Hematopoietic multipotent progenitor cell treated with erythropoietin and hydrocortisone succinate and interleukin-3 and kit ligand, for 17 days (in vitro differentiated cells): Measurements from ENCODE around the gene PHLDB1.

Experiments used
- DNase-seq: peaks from one replicate; pipeline ENCODE4 v3.0.0-alpha.2; 2015; ENCODE audit warnings: low spot score

The PHLDB1 gene

DNA sequence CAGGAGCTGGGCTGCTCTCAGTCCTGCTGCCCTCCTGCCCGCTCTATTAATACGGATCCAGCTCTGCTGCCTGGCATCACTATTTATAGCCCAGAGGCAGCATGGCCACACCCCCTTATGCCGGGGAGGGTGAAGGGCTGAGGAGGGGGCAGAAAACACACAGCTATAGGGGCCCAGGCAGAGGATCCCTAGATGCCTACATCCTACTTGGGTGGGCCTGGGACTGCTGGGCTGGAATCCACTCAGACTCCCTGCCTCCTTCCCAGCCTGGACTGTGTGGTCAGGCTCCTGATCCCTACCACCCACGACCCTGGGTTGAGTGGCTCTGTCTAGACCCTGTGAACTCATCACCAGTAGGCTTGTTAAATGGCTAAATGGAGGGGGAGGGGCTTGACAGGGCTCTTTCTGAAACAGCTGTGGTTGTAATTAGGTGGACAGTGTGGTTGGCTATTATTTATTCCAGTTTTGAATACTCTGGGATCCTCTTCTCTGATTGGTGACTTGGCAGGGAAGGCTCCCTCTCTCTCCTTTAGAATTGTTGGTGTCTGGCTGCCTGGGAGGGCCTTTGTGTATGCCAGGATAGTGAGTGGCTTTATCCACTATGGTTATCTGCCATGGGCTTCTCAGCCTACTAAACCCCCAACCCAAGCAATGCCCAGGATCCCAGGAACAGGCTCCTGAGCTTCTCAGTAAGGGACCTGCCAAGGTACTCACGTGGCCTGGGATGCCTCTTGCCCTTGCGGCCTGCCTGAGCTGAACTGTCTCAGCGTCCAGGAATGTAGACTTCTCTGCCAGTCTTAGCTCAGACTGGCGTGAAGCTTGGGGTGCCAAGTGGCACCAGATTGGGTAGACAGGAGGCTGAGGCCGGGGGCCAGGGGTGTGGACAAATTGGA, 15.2 kb downstream of the PHLDB1 start:
- no peak for DNase-seq

DNA sequence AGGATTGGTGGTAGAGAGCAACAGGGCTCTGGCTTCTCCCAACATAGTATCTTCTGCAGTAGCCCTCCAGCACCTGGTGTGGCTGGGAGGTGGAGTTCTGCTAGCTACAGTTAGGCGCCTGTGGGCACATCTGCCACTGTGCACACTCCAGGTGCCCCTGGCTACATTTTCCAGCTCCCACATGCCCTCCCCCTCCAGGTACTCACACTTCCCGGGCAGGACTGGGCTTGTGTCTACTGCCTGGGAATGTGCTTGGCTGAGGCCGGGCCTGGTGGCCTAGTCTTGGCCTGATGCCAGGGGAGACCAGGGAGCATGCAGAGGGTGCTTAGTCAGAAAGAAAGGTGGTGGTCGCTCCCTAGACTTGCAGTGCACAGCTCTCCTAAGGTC, 15.8 kb downstream of the PHLDB1 start:
- DNase-seq = no peak

DNA sequence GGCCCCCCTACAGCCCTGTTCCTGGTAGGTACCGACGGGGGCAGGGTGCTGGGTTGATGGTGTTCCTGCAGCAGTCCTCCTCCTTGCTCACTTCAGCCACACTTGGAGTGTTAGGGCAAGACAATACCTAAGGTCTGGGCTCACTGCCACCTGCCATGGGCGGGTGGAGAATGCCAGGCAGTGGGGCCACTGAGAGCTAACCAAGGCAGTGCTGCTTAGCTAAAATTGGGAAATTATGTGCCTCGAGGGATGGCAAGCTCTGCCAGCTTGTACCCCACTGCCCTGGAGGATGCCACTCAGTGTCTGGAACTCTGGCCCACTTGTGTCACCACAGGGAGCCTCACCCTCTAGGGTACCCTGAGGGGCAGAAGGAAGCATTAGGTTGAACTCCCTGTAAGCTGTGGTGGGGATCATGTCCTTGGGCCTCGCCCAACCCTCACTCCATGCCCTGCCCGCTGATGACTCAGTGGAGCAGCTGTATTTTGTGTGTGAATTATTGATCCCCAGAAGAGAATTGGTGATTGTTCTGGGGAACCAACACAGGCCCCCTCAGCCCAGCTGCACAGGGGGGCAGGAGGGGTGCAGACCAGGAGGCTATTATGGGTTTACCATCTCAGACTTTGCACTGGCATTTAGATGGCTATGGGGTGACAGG, 17.7 kb downstream of the PHLDB1 start:
- no peak for DNase-seq

DNA sequence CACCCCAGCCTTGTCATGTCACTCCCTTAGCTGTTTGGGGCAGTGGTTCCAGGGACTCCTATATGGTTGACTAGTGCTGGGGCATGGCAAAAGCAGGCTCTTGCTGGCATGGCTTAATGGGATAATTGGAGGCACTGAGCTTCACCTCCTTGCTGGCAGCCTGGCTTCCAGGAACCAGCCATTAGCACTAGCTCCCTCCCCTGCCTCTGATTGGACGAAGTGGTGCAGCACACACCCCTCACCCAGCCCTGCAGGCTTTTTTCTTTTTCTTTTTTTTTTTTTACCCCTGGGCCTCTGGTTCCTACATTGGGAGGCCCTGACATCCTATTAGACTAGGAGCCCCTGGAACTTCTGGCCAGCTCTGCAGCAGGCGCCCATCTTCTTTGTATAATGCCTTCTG, 18.6 kb downstream of the PHLDB1 start:
- no peak for DNase-seq

DNA sequence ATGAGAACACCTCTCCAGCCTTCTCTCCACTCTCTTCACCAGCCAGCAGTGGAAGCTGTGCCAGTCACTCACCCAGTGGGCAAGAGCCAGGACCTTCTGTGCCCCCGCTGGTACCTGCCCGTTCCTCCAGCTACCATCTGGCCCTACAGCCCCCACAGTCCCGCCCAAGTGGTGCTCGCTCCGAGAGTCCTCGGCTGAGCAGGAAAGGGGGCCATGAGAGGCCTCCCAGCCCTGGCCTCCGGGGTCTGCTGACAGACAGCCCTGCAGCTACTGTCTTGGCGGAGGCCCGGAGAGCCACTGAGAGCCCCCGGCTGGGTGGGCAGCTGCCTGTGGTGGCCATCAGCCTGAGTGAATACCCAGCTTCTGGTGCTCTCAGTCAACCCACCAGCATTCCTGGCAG, 20.2 kb downstream of the PHLDB1 start:
- no peak for DNase-seq

DNA sequence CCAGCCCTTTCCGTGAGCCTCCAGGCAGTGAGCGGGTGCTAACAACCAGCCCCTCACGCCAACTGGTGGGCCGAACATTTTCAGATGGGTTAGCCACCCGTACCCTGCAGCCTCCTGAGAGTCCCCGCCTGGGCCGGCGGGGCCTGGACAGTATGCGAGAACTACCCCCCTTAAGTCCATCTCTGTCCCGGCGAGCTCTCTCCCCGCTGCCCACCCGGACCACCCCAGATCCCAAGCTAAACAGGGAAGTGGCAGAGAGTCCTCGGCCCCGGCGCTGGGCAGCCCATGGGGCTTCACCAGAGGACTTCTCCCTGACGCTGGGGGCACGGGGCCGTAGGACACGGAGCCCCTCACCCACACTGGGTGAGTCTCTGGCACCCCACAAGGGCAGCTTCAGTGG, 20.6 kb downstream of the PHLDB1 start:
- DNase-seq = no peak

DNA sequence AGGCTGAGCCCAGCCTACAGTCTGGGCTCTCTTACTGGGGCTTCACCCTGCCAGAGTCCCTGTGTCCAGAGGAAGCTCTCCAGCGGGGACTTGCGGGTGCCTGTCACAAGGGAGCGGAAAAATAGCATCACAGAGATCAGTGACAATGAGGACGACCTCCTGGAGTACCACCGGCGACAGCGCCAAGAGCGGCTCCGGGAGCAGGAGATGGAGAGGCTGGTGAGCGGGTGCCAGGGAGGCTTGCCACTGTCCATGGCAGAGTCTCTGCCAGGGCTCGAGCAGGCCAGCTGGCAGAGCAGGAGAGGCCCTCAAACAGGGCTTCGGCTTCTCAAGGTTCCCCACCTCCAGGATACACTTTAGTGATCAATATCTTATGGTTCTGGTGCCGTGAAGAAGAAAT, 21.0 kb downstream of the PHLDB1 start:
- DNase-seq = no peak

DNA sequence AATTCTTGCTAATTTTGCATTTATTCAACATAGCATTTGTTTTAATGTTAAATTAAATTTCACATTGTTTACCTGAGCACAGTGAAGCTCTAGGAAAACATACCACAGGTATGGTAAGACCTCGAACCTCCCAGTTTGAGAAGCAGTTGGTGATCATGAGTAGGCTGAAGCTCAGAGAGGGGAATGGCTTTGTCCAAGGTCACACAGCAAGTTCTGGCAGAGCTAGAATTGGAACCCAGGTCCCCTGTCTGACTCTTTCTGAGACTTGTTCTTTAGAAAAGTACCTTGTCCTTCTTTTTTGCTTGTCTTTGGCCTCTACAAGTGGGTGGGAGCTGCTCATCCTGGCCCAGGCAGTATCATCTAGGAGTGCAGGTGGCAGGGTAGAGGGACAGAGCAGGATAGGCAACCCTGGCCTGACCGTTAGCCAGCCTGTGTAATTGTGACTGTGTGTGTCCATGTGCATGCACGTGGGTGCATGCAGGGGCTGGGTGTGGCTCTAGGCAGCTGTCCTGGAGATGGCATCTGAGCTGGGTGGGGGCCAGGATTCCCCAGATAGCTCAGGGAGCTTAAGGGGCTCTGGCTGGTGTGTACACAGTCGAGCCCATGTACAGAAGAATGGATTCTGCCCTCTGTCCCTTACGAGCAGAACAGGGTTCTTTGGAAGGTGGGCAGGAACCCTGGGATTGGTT, 21.6 kb downstream of the PHLDB1 start:
- no peak for DNase-seq

DNA sequence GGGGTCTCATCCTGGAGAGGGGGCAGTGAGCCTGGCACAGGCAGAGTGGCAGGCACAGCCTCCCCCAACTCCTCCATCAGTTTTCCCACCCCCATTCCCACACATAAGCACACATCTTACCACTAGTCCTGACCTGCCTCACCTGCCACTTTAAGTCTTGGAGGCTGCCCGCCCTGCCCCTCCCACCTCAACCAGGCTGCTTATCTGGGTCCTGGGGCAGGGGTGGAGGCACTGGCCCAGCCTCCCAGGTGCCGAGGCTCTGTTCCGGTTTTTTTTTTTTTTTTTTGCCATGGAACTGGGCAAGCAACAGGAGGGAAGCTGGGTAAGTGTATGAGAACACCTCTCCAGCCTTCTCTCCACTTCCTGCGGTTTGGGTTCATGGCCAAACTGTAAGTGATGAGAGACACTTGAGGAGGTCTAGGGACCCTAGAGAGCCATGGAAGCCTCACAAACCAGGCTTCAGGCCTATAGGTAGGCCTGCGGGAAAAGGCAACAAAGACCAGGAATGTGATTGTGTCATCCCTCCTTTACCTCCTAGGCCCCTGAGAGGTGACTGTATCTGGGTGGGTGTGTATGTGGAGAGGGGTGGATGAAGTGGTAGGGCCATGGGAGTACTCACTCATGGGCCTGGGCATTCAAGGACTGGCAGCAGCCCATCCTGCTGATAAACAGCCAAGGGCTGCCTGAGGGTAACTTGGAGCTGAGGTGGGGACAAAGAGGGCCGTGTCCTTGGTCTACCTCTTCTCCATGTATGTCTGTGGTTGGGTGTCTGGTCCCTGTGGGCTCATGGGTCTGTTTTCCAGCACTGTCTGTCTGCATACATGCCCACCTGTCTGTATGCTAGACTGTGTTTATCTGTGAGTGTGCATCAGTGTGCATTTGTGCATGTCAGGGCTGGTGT, 22.6 kb downstream of the PHLDB1 start:
- no peak for DNase-seq

DNA sequence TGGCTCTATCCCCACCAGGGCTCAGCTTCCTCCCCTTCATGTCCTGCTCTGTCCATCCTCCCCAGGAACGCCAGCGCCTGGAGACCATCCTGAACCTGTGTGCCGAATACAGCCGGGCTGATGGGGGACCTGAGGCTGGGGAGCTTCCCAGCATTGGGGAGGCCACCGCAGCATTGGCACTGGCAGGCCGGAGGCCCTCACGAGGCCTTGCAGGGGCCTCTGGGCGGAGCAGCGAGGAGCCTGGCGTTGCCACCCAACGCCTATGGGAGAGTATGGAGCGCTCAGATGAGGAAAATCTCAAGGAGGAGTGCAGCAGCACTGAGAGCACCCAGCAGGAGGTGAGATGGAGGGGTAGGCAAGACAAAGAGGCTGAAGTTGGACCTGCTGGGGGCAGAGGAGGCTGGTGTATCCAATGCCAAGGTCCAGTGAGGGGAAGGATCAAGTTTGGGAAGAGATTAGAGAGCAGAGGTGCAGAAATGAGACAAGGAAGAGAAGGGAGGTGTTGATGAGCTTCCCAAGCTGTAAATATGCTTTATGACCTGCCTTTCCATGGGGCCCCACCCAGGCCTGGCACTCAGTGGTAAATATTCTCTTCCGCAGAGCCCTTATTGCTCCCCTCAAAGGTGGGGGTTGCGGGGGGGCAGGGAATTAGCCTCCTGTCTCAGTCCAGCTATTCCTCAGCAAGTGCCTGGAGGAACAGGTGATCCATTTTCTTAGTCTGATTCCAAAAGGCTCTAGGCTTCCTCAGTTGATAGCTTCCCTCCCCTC, 23.9 kb downstream of the PHLDB1 start:
- DNase-seq = no peak

DNA sequence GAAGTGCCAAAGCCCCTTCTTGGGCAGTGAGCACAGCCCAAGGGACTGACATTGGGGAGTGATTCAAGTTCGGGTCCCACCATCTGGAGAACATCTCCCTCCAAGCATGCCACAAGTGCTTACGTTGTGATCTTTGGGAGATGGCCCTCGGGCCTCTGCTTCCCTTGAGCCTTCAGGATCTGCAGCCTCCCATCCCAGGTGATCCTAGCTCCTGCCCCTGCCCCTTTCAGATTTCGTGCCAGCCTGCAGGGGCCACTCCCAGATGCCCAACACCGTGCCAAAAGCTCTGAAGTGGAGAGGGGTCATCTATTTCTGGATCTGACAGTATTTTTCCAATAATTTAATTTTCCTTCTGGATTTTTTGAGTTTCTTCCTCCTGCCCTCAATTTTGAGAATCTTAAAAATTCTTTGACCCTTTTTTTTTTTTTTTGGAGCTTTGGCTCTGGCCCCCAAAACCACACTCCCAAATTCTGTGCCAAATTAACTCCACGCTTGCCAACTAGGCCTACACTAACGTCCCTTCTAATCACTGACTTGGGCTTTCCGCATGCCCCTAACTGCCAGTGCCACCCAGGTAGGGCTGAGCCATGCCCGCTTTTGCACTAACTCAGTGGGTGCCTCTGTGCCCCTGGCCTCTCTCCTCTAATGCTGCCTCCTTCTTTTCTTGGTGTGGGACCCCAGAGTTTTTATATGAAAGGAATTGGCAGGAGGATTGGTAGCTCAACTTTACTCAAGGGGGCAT, 25.3 kb downstream of the PHLDB1 start:
- no peak for DNase-seq

DNA sequence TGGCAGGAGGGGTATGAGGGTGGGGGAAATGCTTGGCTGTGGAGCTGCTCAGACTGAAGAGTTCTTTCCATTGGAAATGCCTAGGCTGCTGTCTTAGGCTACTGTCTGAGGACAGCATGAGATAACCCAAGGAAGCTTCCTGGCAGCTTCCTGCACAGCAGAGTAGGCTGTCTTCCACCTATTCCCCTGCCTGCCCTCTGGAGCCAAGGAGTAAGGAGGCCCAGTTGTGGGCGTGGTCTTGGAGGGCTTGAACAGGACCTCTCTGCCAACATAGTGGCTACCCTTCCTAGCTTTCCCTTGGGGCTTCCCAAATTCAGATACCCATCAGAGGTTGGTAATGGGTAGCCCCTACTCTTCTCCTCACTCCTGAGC, 25.9 kb downstream of the PHLDB1 start:
- DNase-seq = no peak

DNA sequence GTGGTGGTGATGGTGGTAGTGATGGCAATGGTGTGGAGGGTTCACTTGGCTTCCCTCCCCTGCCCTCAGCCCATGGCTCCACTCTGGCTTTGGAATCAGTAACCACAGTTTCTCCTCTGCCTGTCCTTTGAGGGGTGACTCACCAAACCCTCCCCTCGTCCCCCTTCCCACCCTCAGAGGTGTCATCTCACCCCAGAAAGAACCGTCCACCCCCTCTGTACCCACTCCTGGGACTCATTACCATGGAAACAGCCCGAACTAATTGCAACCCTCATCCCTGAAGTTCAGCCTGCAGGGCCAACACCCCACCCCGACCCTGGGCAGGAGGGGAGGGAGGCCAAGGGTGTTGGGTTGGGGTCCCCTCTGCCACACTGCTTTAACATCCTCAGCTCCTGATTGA, 26.6 kb downstream of the PHLDB1 start:
- no peak for DNase-seq

DNA sequence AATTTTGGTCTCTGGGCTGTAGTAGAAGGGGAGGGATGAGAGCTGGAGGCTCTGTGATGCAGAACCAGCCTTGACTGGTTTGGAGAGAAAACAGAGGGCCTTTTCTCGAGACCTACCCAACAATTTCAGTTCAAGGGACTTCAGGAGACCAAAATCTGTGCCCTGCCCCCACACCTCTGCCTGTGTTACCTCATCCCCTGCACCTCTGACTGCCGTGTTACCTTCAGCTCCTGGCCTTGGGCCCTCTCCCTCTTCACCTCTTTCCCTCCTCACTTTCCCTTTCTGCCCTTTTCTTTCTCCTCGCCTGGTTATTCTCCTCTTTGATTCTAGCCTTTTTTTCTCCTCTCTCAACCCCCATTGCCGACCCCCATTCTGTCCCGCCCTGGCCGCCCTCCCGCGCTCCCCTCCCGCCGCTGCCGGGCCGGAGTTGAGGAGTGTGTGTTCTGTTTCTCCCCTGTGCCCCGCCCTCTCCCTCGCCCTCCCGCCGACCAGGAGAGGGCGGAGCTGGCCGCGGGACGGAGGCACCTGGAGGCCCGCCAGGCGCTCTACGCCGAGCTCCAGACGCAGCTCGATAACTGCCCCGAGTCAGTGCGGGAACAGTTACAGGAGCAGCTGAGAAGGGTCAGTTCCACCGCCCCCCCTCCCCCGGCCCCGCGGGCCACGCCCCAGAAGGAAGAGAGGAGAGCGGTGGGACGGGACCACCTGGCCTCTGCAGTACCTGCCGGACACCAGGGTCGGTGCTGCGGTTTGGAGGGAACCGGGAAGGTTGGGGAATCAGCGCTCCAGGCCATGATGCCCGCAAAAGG, 27.2 kb downstream of the PHLDB1 start:
- DNase-seq = no peak

DNA sequence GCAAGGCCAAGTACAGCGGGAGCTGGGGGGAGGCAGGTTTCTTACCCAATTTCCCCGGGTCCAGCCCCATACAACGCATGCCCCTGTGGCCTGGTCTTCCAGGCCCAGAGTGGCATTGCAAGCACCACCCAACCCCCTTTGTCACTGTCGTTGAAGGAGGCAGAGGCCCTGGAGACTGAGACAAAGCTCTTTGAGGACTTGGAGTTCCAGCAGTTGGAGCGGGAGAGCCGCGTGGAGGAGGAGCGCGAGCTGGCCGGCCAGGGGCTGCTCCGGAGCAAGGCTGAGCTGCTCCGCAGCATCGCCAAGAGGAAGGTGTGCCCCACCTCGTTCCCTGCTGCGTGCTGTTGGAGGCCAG, 27.8 kb downstream of the PHLDB1 start:
- no peak for DNase-seq

DNA sequence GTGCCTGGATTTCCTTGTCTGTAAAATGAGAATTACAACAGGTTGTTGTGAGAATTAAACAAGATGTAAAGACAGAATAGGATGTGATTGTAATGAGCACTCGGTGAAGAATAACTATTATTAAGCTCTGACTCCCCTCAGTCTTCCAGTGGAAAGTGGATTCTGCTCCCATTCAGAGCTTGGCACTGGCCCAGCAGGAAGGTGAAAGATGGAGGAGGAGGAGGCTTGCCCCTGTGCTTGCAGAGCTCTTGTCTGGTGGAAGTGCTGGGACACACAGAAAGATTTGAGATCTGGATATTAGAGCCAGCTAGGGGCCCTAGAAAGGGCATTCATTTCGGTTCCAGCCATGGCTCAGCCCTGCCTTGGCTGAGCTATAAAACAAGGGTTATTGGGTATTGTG, 28.2 kb downstream of the PHLDB1 start:
- DNase-seq = no peak

DNA sequence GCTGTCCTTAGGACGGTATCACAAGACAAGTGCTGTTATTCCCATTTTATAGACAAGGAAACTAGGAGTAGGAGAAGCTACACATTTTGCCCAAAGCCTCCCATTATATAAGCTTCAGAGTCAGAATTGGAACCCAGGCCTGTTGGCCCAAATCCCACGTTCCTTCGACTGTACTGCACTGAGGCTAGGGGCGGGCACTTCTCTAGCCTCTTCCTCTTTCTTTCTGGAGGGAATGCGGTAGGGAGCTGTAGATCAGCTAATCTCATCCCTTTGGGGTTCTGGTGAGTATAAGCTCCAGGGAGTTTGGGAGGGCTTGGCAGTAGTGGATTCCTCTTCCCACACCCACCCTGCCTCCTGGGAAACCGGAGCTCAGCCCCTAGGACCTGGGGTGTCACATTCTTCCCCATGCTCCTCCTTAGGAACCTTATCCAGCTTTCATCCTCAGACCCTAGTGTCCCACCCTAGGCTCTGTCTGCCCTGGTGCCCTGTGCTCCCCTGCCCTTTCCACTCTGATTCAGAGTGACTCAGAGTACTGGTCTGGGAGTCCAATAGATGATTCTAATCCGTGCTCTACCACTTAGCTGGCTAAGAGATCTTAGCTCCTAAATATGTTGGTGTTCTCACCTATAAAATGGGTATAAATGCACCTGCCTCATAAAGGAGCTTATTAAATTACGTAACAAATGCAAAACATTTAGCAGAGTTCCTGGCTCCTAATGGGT, 29.3 kb downstream of the PHLDB1 start:
- no peak for DNase-seq

DNA sequence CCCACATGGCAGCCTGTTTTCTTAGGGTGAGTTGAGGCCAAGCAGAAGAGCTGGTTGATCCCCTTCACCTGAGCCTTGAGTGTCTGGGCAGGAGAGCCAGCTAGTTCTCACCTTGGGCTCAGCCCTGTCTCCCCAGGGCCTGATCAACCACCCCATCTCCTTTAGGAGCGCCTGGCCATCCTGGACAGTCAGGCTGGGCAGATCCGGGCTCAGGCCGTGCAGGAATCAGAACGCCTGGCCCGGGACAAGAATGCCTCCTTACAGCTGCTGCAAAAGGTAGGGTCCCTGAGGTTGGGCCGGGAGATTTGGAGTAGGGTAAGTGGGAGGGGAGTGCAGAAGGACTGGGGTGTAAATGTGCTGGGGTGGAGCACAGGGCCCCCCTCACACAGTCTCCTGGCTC, 31.3 kb downstream of the PHLDB1 start:
- no peak for DNase-seq

DNA sequence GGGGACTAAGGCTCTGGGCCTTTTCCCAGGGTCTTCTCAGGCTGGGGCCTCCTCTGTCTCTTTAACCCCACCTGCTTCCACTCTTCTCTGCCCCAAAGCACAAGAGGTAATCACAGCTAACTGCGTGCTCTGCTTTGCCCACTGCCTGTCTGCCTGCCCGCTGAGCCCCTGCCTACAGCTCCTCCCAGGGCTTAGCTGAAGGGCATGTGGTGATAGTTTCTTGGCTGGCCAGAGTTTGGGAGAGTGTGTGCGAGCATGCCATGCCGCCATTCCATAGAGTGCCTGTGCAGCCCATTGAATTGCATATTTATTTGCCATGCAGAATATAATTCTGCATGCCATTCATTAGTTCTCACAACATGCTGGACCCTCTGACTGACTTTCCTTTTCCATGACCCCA, 32.5 kb downstream of the PHLDB1 start:
- DNase-seq = no peak
